Measurements from ENCODE around the gene GLDC. TPM values are rescaled to one million over a fixed set of nuclear protein-coding genes. Genes with fewer than 3 reads are reported as not detected.
"Not testable (repeated sequence)": the region's sequence is repeated elsewhere in the genome, so short reads cannot be mapped to it uniquely, and the experiment has no call there.

Gene GLDC
- under 1 TPM; 0.38 to 0.63 (median 0.58) TPM for total RNA-seq
- long read RNA-seq, donor 1 = 0 reads
- long read RNA-seq, donor 2 = 0 reads

- no peak within 1 kb of the TSS for H3K4me3 ChIP-seq
- TF ChIP-seq CTCF (IDR thresholded peaks at IDR 0.05) = no peak
- H3K9me3 ChIP-seq = no peaks in the 10 kb centered on the region
- ATAC-seq (peak; percentile 90), DNase-seq (peak; percentile 55 to 67 (median 64))
- H3K36me3 ChIP-seq (ENCODE audit: low read depth) = no peaks in the 10 kb centered on the region
- intact Hi-C loops (cut with DNase I, micrococcal nuclease) = no loop called here
- peaks cover 10% of the 10 kb centered on the region for H3K4me1 ChIP-seq (ENCODE audit: low read depth)
These were observed at the start of gene GLDC for GRCh38 chr9:6645355-6646292. Gene GLDC, minus strand, starts transcription at chr9:6645729. Its CDS starts 230 bp downstream, at chr9:6645499.

GRCh38 chr9:6692881-6693361 is 47.4 kb upstream of the GLDC start:
- H3K9me3 ChIP-seq = no peaks in the 10 kb centered on the region
- H3K36me3 ChIP-seq (ENCODE audit: low read depth) = no peaks in the 10 kb centered on the region
- no peak for DNase-seq
- no peak for TF ChIP-seq CTCF (IDR thresholded peaks at IDR 0.05)
- intact Hi-C loops (cut with DNase I, micrococcal nuclease) = no loop called here
- H3K4me1 ChIP-seq (ENCODE audit: low read depth) = no peaks in the 10 kb centered on the region
- no peak overlapping the region for H3K4me3 ChIP-seq
- no peak for ATAC-seq

- Histone ChIP-seq H3K4me1 (ENCODE audit: low read depth) (no peaks in the 10 kb centered on the region), H3K36me3 (ENCODE audit: low read depth) (no peaks in the 10 kb centered on the region), H3K4me3 (no peak overlapping the region), H3K9me3 (no peaks in the 10 kb centered on the region)
- no peak for DNase-seq
- no peak for ATAC-seq
- no peak for TF ChIP-seq CTCF (IDR thresholded peaks at IDR 0.05)
- intact Hi-C loops (cut with DNase I, micrococcal nuclease) = no loop called here
These were observed 46.9 kb upstream of the GLDC start for GRCh38 chr9:6692433-6692832.

- ATAC-seq; DNase-seq; H3K4me3 ChIP-seq; H3K4me1 ChIP-seq (ENCODE audit: low read depth); H3K9me3 ChIP-seq; H3K36me3 ChIP-seq (ENCODE audit: low read depth); intact Hi-C loops (cut with DNase I, micrococcal nuclease): not testable (repeated sequence)
These were observed 45.1 kb upstream of the GLDC start for GRCh38 chr9:6690675-6691070.

GRCh38 chr9:6689893-6690674 is 44.6 kb upstream of the GLDC start:
- ATAC-seq = no peak

More at GRCh38 chr9:6689893-6690674, 44.6 kb upstream of the GLDC start:
- no peaks in the 10 kb centered on the region for H3K36me3 ChIP-seq (ENCODE audit: low read depth)
- no peaks in the 10 kb centered on the region for H3K9me3 ChIP-seq
- intact Hi-C loops (cut with DNase I, micrococcal nuclease) = no loop called here
- no peak for TF ChIP-seq CTCF (IDR thresholded peaks at IDR 0.05)
- no peak overlapping the region for H3K4me3 ChIP-seq
- H3K4me1 ChIP-seq (ENCODE audit: low read depth) = no peaks in the 10 kb centered on the region
- no peak for DNase-seq

All from mucosa of descending colon (tissue), 3 donors.